ENCODE data around the gene TACSTD2.

DNA sequence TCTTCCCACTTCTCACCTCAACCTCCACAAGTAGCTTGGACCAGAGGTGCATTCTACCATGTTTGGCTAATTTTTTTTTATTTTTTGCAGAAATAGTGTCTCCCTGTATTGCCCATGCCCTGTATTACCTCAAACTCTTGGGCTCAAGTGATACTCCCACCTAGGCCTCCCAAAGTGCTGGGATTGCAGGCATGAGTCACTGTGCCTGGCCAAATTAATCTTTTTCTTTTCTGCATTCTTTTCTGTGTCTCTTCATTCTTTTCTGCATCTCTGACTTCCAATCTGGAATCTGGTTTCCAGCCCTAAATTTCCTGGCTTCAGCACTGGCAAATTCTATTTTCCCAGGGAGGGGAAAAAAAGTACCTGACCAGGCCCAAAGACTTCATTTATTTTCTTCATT lies 31.2 kb upstream of the TACSTD2 start:
- TF ChIP-seq, protein P1, sequence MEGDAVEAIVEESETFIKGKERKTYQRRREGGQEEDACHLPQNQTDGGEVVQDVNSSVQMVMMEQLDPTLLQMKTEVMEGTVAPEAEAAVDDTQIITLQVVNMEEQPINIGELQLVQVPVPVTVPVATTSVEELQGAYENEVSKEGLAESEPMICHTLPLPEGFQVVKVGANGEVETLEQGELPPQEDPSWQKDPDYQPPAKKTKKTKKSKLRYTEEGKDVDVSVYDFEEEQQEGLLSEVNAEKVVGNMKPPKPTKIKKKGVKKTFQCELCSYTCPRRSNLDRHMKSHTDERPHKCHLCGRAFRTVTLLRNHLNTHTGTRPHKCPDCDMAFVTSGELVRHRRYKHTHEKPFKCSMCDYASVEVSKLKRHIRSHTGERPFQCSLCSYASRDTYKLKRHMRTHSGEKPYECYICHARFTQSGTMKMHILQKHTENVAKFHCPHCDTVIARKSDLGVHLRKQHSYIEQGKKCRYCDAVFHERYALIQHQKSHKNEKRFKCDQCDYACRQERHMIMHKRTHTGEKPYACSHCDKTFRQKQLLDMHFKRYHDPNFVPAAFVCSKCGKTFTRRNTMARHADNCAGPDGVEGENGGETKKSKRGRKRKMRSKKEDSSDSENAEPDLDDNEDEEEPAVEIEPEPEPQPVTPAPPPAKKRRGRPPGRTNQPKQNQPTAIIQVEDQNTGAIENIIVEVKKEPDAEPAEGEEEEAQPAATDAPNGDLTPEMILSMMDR (conservative IDR thresholded peaks at IDR 0.05; ENCODE audit: low read length): no peak
- no peak for TF ChIP-seq EZH2phosphoT487 (IDR thresholded peaks at IDR 0.05; ENCODE audit: borderline replicate concordance)
